Measurements from ENCODE around the gene WRNIP1.

Gene WRNIP1

GRCh38 chr6:2765166-2765895 is at the start of gene WRNIP1:
Gene WRNIP1 (plus strand): TSS chr6:2765393. CDS start chr6:2765623, 230 bp downstream.
- TF ChIP-seq CTCF (IDR thresholded peaks at IDR 0.05; ENCODE audit: insufficient read depth, low read length, missing control alignments): peak; percentile 73
- peak; percentile 92 for DNase-seq (ENCODE audit: low read depth, low spot score)
- H3K4me3 ChIP-seq (ENCODE audit: low read depth, low read length): peak within 1 kb of the TSS; percentile 83
- CTCF ChIA-PET: interaction anchor here (0.6 to 13.8 kb wide), 11 partner anchors 8 to 1167 kb away, joined by 3 to 189 read pairs (median 4); partner anchors contain the start of gene MYLK4
- POLR2A ChIA-PET: interaction anchor here (0.6 to 1.4 kb wide), 3 partner anchors 8 to 224 kb away, joined by 3 to 4 read pairs (median 3); no protein-coding TSS in a partner anchor

- POLR2A ChIA-PET: no interaction called here
- no peak overlapping the region for H3K4me3 ChIP-seq (ENCODE audit: low read depth, low read length)
- CTCF ChIA-PET: interaction anchor here (2.6 kb wide), 1 partner anchor 34 kb away, joined by 12 read pairs; the partner anchor contains the start of gene MYLK4
- no peak for TF ChIP-seq CTCF (IDR thresholded peaks at IDR 0.05; ENCODE audit: insufficient read depth, low read length, missing control alignments)
- no peak for DNase-seq (ENCODE audit: low read depth, low spot score)
Measured at GRCh38 chr6:2715737-2716136, 49.5 kb upstream of the WRNIP1 start.

GRCh38 chr6:2716936-2717700 is 48.1 kb upstream of the WRNIP1 start:
- H3K4me3 ChIP-seq (ENCODE audit: low read depth, low read length): no peak overlapping the region
- no peak for TF ChIP-seq CTCF (IDR thresholded peaks at IDR 0.05; ENCODE audit: insufficient read depth, low read length, missing control alignments)
- no peak for DNase-seq (ENCODE audit: low read depth, low spot score)
- ChIA-PET POLR2A (no interaction called here), CTCF (interaction anchor here (1.1 to 2.6 kb wide), 3 partner anchors 15 to 33 kb away, joined by 3 to 12 read pairs (median 4); partner anchors contain the start of gene MYLK4)

- ChIA-PET CTCF (interaction anchor here (1.2 to 1.5 kb wide), 2 partner anchors 20 to 32 kb away, joined by 3 to 5 read pairs; no protein-coding TSS in a partner anchor), POLR2A (no interaction called here)
- H3K4me3 ChIP-seq (ENCODE audit: low read depth, low read length): no peak overlapping the region
- DNase-seq (ENCODE audit: low read depth, low spot score): no peak
- no peak for TF ChIP-seq CTCF (IDR thresholded peaks at IDR 0.05; ENCODE audit: insufficient read depth, low read length, missing control alignments)
Measured at GRCh38 chr6:2718334-2719092, 46.7 kb upstream of the WRNIP1 start.

GRCh38 chr6:2719093-2719455 is 46.1 kb upstream of the WRNIP1 start:
- H3K4me3 ChIP-seq (ENCODE audit: low read depth, low read length): no peak overlapping the region
- no peak for TF ChIP-seq CTCF (IDR thresholded peaks at IDR 0.05; ENCODE audit: insufficient read depth, low read length, missing control alignments)
- CTCF ChIA-PET: interaction anchor here (1.2 to 1.5 kb wide), 2 partner anchors 19 to 31 kb away, joined by 3 to 5 read pairs; no protein-coding TSS in a partner anchor
- POLR2A ChIA-PET: no interaction called here
- no peak for DNase-seq (ENCODE audit: low read depth, low spot score)

All from AG04449 (cell line).